Common myeloid progenitor, CD34-positive (primary cell): ENCODE measurements around the gene CNOT1.

ENCODE experiments used
- CTCF ChIA-PET: fragments of 350-600 bp; sonication (Branson Sonifier 250); formaldehyde crosslinking; loops from one replicate; lab custom pipeline; 2021; ENCODE audit warnings: antibody characterized with exemption; lab: Charles Lee
- POLR2A ChIA-PET: fragments of 350-600 bp; sonication (Branson Sonifier 250); formaldehyde crosslinking; loops from one replicate; lab custom pipeline; 2021; ENCODE audit warnings: antibody characterized with exemption; lab: Charles Lee
- DNase-seq, 3 donors: peaks; one replicate each; pipeline versions ENCODE4 v3.0.0 to v3.0.0-alpha.2; 2013
- H3K27ac ChIP-seq, 2 experiments: 1 replicate in 1 of 2; 2 replicates in 1 of 2; pipeline ENCODE4 v1.7.0; 2013; ENCODE audit warnings: inconsistent platforms in 2 of 2, low read length in 2 of 2, mild to moderate bottlenecking in 2 of 2, low read depth in 1 of 2, moderate library complexity in 1 of 2; ENCODE audit not compliant: severe bottlenecking in 2 of 2, insufficient read depth in 1 of 2, poor library complexity in 1 of 2
- H3K27me3 ChIP-seq, 5 experiments: replicated peaks in 2 of 5; 1 replicate in 3 of 5; 2 replicates in 2 of 5; pipeline versions ENCODE4 v1.6.1 to v1.7.0; 2013; ENCODE audit warnings: low read length in 4 of 5, mild to moderate bottlenecking in 2 of 5, moderate library complexity in 2 of 5, inconsistent platforms in 1 of 5; ENCODE audit not compliant: insufficient read depth in 5 of 5, control insufficient read depth in 4 of 5
- H3K36me3 ChIP-seq, 4 experiments: 1 replicate in 2 of 4; 2 replicates in 2 of 4; pipeline versions ENCODE4 v1.6.1 to v1.7.0; 2013; ENCODE audit warnings: low read length in 3 of 4, control low read depth in 1 of 4, mild to moderate bottlenecking in 1 of 4; ENCODE audit not compliant: control insufficient read depth in 4 of 4, insufficient read depth in 4 of 4
- H3K4me1 ChIP-seq, 4 experiments: 1 replicate in 3 of 4; 2 replicates in 1 of 4; pipeline versions ENCODE4 v1.6.1 to v1.7.1; 2013; ENCODE audit warnings: low read length in 3 of 4, mild to moderate bottlenecking in 3 of 4, control low read depth in 1 of 4, inconsistent platforms in 1 of 4, moderate library complexity in 1 of 4; ENCODE audit not compliant: control insufficient read depth in 4 of 4, insufficient read depth in 4 of 4; ENCODE audit errors: control extremely low read depth in 1 of 4
- H3K4me3 ChIP-seq, 7 experiments: 1 replicate in 4 of 7; 2 replicates in 3 of 7; pipeline versions ENCODE4 v1.5.1 to v1.7.0; 2013; ENCODE audit warnings: mild to moderate bottlenecking in 7 of 7, low read length in 6 of 7, moderate library complexity in 6 of 7, inconsistent platforms in 2 of 7, low read depth in 2 of 7, control low read depth in 1 of 7; ENCODE audit not compliant: insufficient read depth in 4 of 7, control insufficient read depth in 1 of 7; ENCODE audit errors: extremely low read depth in 1 of 7
- H3K9me3 ChIP-seq, 5 experiments: 1 replicate in 4 of 5; 2 replicates in 1 of 5; pipeline versions ENCODE4 v1.6.1 to v1.7.1; 2013; ENCODE audit warnings: low read length in 4 of 5, mild to moderate bottlenecking in 2 of 5, inconsistent platforms in 1 of 5, low read depth in 1 of 5, moderate library complexity in 1 of 5; ENCODE audit not compliant: control insufficient read depth in 4 of 5, insufficient read depth in 2 of 5; ENCODE audit errors: control extremely low read depth in 1 of 5
- WGBS: methylation state at CpG from one replicate; pipeline ENCODE4 v1.1.5; 2013; ENCODE audit not compliant: insufficient coverage; 5-methylcytosine and 5-hydroxymethylcytosine counted together

The CNOT1 gene

DNA sequence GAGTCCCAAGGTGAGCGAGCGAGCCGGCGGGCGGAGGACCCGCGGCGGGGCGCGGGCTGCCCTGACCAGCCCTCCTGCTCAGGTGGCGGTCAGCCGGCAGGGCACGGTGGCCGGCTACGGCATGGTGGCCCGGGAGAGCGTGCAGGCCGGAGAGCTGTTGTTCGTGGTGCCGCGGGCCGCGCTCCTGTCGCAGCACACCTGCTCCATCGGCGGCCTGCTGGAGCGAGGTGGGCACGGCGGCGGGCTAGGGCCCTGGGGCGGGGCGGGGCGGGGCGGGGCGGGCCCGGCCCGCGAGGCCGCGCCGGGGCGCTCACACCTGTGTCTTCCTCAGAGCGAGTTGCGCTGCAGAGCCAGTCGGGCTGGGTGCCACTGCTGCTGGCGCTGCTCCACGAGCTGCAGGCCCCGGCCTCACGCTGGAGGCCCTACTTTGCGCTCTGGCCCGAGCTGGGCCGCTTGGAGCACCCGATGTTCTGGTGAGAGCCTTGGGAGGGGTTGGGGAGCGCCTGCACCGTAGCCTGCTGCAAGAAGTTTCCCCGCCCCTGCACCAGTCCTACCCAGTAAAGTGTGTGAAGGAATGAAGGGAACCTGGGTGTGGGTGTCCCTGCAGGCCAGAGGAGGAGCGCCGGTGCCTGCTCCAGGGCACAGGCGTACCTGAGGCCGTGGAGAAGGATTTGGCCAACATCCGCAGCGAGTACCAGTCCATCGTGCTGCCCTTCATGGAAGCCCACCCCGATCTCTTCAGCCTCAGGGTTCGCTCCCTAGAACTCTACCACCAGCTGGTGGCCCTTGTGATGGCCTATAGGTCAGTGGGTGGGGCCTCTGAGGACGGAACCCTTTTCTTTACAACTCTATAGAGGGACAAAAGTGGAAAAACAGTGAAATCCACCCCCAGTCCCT, 113.5 kb downstream of the CNOT1 start:
- peak in 2 of 3 donors; percentile 34 to 42 for DNase-seq
- H3K27me3 ChIP-seq, result no peaks in the 10 kb centered on the region
- peaks cover 14 to 45% (median 29%) of the 10 kb centered on the region in 4 experiments for H3K36me3 ChIP-seq
- H3K4me3 ChIP-seq, result peak overlapping the region; percentile 75 to 92 (median 78)
- ChIA-PET CTCF (interaction anchor here (0.8 to 1.4 kb wide), 2 partner anchors 9 to 15 kb away, joined by 4 read pairs; no protein-coding TSS in a partner anchor), POLR2A (no interaction called here)
- H3K4me1 ChIP-seq, result peaks cover 0 to 21% (median 17%) of the 10 kb centered on the region in 4 experiments
- H3K9me3 ChIP-seq, result no peaks in the 10 kb centered on the region
- H3K27ac ChIP-seq, result peak overlapping the region in 1 of 2 experiments; percentile 74
- 20% methylated on average over 21 of the region's 66 CpGs for WGBS

DNA sequence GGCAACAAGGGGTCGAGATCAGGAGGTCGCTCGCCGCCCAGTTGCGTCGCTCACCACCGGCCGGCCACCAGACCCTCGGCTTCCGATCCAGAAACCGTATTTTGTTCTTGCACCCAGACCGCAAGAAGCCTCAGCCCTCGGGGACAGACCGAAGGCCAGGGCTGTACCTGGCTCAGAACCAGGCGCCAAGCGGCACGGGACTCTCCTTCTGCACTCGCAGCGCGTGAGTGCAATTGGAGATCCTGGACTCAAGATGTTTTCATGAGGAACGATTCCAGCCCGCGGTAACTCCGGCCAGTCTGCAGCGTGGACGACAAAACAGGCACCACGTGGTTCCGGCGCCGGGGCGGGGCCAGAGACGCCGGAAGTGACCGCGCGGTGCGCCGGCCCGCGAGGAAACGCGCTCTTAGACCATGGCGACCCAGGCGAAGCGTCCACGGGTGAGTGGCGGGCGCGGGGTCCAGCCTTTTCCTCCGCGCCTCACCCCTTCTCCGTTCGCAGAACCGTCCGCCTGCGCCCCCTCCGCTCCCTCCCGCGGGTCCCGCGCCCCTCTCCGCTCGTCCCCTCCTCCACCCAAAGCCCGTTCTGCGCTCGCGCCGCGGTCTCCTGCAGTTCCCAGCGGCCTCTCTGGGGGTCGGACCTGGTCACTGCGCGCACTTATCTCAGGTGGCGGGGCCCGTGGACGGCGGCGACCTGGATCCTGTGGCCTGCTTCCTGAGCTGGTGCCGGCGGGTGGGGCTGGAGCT, 114.3 kb downstream of the CNOT1 start, which contains the start of gene SETD6:
SETD6 (plus strand) TSS at position 393 of the 746 bp plus-strand sequence; CDS start at position 414, 21 bp downstream.
- H3K4me1 ChIP-seq, result peaks cover 0 to 21% (median 17%) of the 10 kb centered on the region in 4 experiments
- DNase-seq, result peak; percentile 55 to 80 (median 72)
- H3K27me3 ChIP-seq, result no peaks in the 10 kb centered on the region
- peaks cover 11 to 37% (median 23%) of the 10 kb centered on the region in 4 experiments for H3K36me3 ChIP-seq
- CTCF ChIA-PET, result interaction anchor here (0.8 to 4.0 kb wide), 4 partner anchors 10 to 180 kb away, joined by 3 to 17 read pairs (median 4); no protein-coding TSS in a partner anchor
- POLR2A ChIA-PET, result interaction anchor here (0.6 kb wide), 1 partner anchor 363 kb away, joined by 4 read pairs; no protein-coding TSS in a partner anchor
- WGBS, result under 1% methylated on average over 80 of the region's 80 CpGs
- no peaks in the 10 kb centered on the region for H3K9me3 ChIP-seq
- peak within 1 kb of the TSS in 1 of 2 experiments; percentile 74 for H3K27ac ChIP-seq
- H3K4me3 ChIP-seq, result peak within 1 kb of the TSS; percentile 75 to 92 (median 78)

DNA sequence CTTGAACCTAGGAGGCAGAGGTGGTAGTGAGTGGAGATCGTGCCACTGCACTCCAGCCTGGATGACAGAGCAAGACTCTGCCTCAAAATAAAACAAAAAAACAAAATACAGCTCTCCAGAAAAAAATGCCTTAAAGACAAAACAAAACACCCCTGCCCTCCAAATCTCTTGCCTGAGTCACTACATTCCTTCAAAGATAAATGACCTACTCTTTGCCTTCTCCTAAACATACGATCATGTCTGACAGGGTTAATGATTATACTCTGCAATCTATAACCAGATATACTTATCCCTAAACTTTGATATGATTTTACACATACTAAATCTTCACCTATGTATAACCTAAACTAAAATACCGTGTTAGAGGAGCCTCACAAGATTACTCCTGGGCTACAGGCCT, 115.8 kb downstream of the CNOT1 start:
- Histone ChIP-seq H3K36me3 (peaks cover 6 to 23% (median 14%) of the 10 kb centered on the region in 4 experiments), H3K4me1 (peaks cover 0 to 21% (median 17%) of the 10 kb centered on the region in 4 experiments), H3K27ac (no peak overlapping the region), H3K27me3 (no peaks in the 10 kb centered on the region), H3K9me3 (no peaks in the 10 kb centered on the region), H3K4me3 (no peak overlapping the region)
- ChIA-PET POLR2A (no interaction called here), CTCF (interaction anchor here (0.8 to 4.0 kb wide), 7 partner anchors 8 to 242 kb away, joined by 3 to 17 read pairs (median 4); partner anchors contain the start of gene NDRG4)
- DNase-seq, result no peak
- WGBS, result 100% methylated on average over 2 of the region's 3 CpGs

DNA sequence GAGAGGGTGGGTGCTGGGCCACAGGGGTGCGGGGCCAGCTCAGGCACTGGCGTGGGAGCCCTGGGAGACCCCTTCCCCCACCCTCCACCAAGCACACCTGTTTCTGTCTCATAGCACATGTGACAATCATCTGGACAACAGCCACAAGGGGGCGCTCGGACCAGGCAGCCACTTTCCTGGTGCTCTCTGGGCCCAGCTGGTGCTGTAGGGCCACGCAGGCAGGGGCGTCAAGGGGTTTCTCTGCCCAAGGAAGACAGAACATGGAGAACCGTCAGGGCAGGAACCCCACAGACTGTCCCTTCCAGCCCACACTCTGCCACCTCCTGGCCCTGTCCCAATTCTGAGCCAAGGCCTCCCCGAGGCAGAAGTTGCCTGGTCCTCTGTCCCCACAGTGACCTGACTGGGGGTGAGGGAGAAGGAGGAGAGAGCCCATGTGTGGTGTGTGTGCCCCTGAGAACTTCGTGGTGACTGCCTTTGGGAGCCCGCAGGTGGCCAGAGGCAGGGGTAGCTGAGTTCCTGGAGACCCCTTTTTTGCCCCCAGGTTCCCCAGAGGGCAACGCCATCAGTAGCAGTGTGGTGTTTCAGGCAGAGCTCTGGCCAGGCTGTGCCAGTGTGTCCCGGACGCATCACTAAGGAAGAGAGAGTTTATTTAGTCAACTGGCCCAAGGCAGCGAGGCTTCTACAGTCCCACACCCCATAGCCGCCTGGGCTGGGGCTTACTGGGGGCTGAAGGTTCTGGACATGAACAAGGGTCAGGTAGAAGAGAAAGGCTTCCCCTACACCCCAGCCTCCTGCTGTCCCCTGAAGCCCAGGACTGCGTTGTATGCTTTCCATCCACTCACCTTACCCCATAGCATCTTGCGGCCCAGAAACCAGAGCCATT, 117.5 kb downstream of the CNOT1 start:
- WGBS, result 56% methylated on average over 12 of the region's 17 CpGs
- ChIA-PET POLR2A (no interaction called here), CTCF (interaction anchor here (0.6 to 4.0 kb wide), 13 partner anchors 8 to 244 kb away, joined by 3 to 17 read pairs (median 4); partner anchors contain the start of gene NDRG4)
- no peak overlapping the region for H3K4me3 ChIP-seq
- peaks cover 0 to 23% (median 20%) of the 10 kb centered on the region in 4 experiments for H3K4me1 ChIP-seq
- H3K27me3 ChIP-seq, result no peaks in the 10 kb centered on the region
- DNase-seq, result peak; percentile 60 to 79 (median 75)
- H3K27ac ChIP-seq, result no peak overlapping the region
- H3K36me3 ChIP-seq, result peaks cover 0 to 9% (median 4%) of the 10 kb centered on the region in 4 experiments
- H3K9me3 ChIP-seq, result no peaks in the 10 kb centered on the region

DNA sequence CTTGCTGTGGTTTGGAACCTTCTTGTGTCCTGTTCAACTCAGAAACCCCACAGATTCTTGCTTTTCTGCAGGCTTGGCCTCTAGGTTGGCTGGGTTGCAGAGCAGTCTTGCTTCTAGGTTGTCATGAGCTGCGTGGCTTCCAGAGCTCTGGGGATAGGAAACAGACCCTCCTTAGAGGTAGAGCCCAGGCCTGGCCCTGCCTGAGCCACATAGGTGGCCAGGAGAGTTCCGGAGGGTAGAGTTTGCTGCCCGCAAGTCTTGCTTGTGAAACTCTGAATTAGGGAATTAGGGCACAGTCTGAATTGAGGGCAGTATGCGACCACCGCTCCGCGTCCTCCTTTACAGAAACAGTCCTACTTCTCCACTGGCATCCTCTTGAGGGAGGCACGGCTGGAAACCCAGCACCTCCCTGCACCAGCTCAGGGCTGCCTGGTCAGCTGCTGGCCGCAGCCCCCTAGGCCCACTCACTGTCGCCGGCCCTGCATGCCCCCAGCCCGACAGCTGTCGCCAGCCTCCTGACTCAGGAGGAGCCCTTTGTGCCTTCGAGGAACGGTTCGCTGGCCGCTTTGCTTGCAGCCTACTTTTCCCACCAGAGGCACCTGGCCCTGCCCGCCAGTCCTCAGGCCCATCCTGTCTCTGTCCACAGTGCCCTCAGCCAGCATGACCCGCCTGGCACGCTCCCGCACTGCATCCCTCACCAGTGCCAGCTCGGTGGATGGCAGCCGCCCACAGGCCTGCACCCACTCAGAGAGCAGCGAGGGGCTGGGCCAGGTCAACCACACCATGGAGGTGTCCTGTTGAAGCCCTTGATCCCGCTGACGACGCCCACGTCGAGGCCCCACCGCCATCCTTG, 118.6 kb downstream of the CNOT1 start:
- no peaks in the 10 kb centered on the region for H3K9me3 ChIP-seq
- ChIA-PET POLR2A (no interaction called here), CTCF (interaction anchor here (1.0 to 4.0 kb wide), 9 partner anchors 9 to 175 kb away, joined by 3 to 17 read pairs (median 6); partner anchors contain the start of gene NDRG4)
- no peak for DNase-seq
- no peaks in the 10 kb centered on the region for H3K36me3 ChIP-seq
- no peak overlapping the region for H3K4me3 ChIP-seq
- H3K27ac ChIP-seq, result no peak overlapping the region
- 92% methylated on average over 24 of the region's 30 CpGs for WGBS
- H3K27me3 ChIP-seq, result no peaks in the 10 kb centered on the region
- peaks cover 0 to 20% (median 14%) of the 10 kb centered on the region in 4 experiments for H3K4me1 ChIP-seq
